Osteoblast (primary cell): ENCODE measurements around the gene ITSN1. TPM values are rescaled to one million over a fixed set of nuclear protein-coding genes. Genes with fewer than 3 reads are reported as not detected.

ENCODE experiments used
- DNase-seq: peaks from one replicate; pipeline ENCODE4 v3.0.0; 2011; ENCODE audit warnings: low spot score, mixed read lengths; ENCODE audit not compliant: insufficient read length; ENCODE audit errors: missing footprints
- H2AFZ ChIP-seq: 2 replicates; pipeline ENCODE4 v1.6.0; 2011; ENCODE audit warnings: mild to moderate bottlenecking, low read length
- H3K27ac ChIP-seq: 2 replicates; pipeline ENCODE4 v1.5.1; 2011; ENCODE audit warnings: mild to moderate bottlenecking, low read depth, low read length, moderate library complexity
- H3K27me3 ChIP-seq: 2 replicates; pipeline ENCODE4 v1.6.0; 2012; ENCODE audit warnings: mild to moderate bottlenecking, control low read depth, inconsistent platforms, low read length, moderate library complexity; ENCODE audit not compliant: insufficient read depth
- H3K36me3 ChIP-seq: 2 replicates; pipeline ENCODE4 v1.5.1; 2011; ENCODE audit warnings: mild to moderate bottlenecking, low read length, control low read depth, moderate library complexity; ENCODE audit not compliant: insufficient read depth
- H3K4me1 ChIP-seq: 2 replicates; pipeline ENCODE4 v1.5.1; 2011; ENCODE audit warnings: mild to moderate bottlenecking, low read length, control low read depth, moderate library complexity; ENCODE audit not compliant: insufficient read depth
- H3K4me2 ChIP-seq: 2 replicates; pipeline ENCODE4 v1.6.0; 2011; ENCODE audit warnings: mild to moderate bottlenecking, low read length; ENCODE audit not compliant: insufficient read depth
- H3K4me3 ChIP-seq: fragments of 200-600 bp; sonication (generic); 3 replicates; pipeline ENCODE4 v1.5.1; 2012; ENCODE audit warnings: mild to moderate bottlenecking, low read length, inconsistent platforms; ENCODE audit not compliant: insufficient read depth
- H3K79me2 ChIP-seq: 2 replicates; pipeline ENCODE4 v1.6.0; 2012; ENCODE audit warnings: mild to moderate bottlenecking, low read length, control low read depth, inconsistent platforms; ENCODE audit not compliant: insufficient read depth
- H3K9me3 ChIP-seq: 2 replicates; pipeline ENCODE4 v1.5.1; 2011; ENCODE audit warnings: low read depth, low read length, control low read depth
- H4K20me1 ChIP-seq: 2 replicates; pipeline ENCODE4 v1.6.0; 2012; ENCODE audit warnings: mild to moderate bottlenecking, low read length, control low read depth; ENCODE audit not compliant: insufficient read depth
- CTCF ChIP-seq: IDR thresholded peaks from 2 replicates; pipeline ENCODE4 v1.5.1; 2011; ENCODE audit warnings: mild to moderate bottlenecking, low read depth, low read length, moderate library complexity; ENCODE audit errors: extremely low read depth
- total RNA-seq: library from RNA; depleted of rRNA; stranded (reverse); fragments of >200 nt; gene quantifications from 2 replicates; pipeline ENCODE4 v1.2.3, GENCODE V29; 2012

The ITSN1 gene
- total RNA-seq, 1 donor, result 42.7 TPM

GRCh38 chr21:33668180-33668579 is 25.9 kb downstream of the ITSN1 start:
- TF ChIP-seq CTCF, result no peak
- no peak overlapping the region for H3K27ac ChIP-seq
- H3K27me3 ChIP-seq, result no peaks in the 10 kb centered on the region
- peaks cover 10% of the 10 kb centered on the region for H3K4me1 ChIP-seq
- no peaks in the 10 kb centered on the region for H3K36me3 ChIP-seq
- peaks cover 50% of the 10 kb centered on the region for H4K20me1 ChIP-seq
- H3K79me2 ChIP-seq, result peaks cover 94% of the 10 kb centered on the region
- H3K4me2 ChIP-seq, result peak overlapping the region; percentile 37
- no peak overlapping the region for H2AFZ ChIP-seq
- H3K9me3 ChIP-seq, result no peaks in the 10 kb centered on the region
- H3K4me3 ChIP-seq, result no peak overlapping the region
- no peak for DNase-seq

- Histone ChIP-seq H3K79me2 (peaks cover 95% of the 10 kb centered on the region), H3K9me3 (no peaks in the 10 kb centered on the region), H3K4me2 (no peak overlapping the region), H3K36me3 (no peaks in the 10 kb centered on the region), H3K4me3 (no peak overlapping the region), H3K4me1 (peaks cover 10% of the 10 kb centered on the region), H2AFZ (no peak overlapping the region), H3K27me3 (no peaks in the 10 kb centered on the region), H3K27ac (no peak overlapping the region), H4K20me1 (peaks cover 50% of the 10 kb centered on the region)
- TF ChIP-seq CTCF, result no peak
- DNase-seq, result peak; percentile 51
Observed at GRCh38 chr21:33668620-33669019, 26.3 kb downstream of the ITSN1 start.

GRCh38 chr21:33670076-33670978 is 28.0 kb downstream of the ITSN1 start:
- H3K4me3 ChIP-seq, result no peak overlapping the region
- no peaks in the 10 kb centered on the region for H3K27me3 ChIP-seq
- H3K36me3 ChIP-seq, result no peaks in the 10 kb centered on the region
- H3K27ac ChIP-seq, result no peak overlapping the region
- peaks cover 93% of the 10 kb centered on the region for H3K79me2 ChIP-seq
- H3K4me2 ChIP-seq, result no peak overlapping the region
- DNase-seq, result no peak
- H4K20me1 ChIP-seq, result peaks cover 46% of the 10 kb centered on the region
- H3K4me1 ChIP-seq, result peaks cover 10% of the 10 kb centered on the region
- no peak overlapping the region for H2AFZ ChIP-seq
- no peaks in the 10 kb centered on the region for H3K9me3 ChIP-seq
- TF ChIP-seq CTCF, result no peak

- Histone ChIP-seq H4K20me1 (peaks cover 33% of the 10 kb centered on the region), H3K4me1 (peaks cover 2% of the 10 kb centered on the region), H3K4me3 (no peak overlapping the region), H2AFZ (no peak overlapping the region), H3K27me3 (no peaks in the 10 kb centered on the region), H3K9me3 (no peaks in the 10 kb centered on the region), H3K27ac (no peak overlapping the region), H3K79me2 (peaks cover 91% of the 10 kb centered on the region), H3K4me2 (no peak overlapping the region), H3K36me3 (no peaks in the 10 kb centered on the region)
- TF ChIP-seq CTCF, result no peak
- no peak for DNase-seq
Observed at GRCh38 chr21:33673473-33673872, 31.2 kb downstream of the ITSN1 start.
